Measurements from ENCODE around the gene NEK4. TPM values are rescaled to one million over a fixed set of nuclear protein-coding genes. Genes with fewer than 3 reads are reported as not detected.

Gene NEK4
- total and polyA plus RNA-seq, 10 of the 15 experiments (the other 5 are each of a cell fraction or from before 2014, with no cell fraction given) = 7.0 to 29.1 (median 16.4) TPM

GRCh38 chr3:52707585-52707984 is 63.2 kb downstream of the NEK4 start:
- Histone ChIP-seq H3K27ac (ENCODE audit: control insufficient read depth, insufficient read depth) (peak overlapping the region; percentile 75), H4K20me1 (ENCODE audit: control insufficient read depth, insufficient read depth) (no peaks in the 10 kb centered on the region), H3K9me3 (replicated peaks; ENCODE audit: control insufficient read depth, insufficient read depth, low read length) (no peaks in the 10 kb centered on the region; the same call in 1 of the 3 replicates), H3K9ac (ENCODE audit: control insufficient read depth, insufficient read depth, low read length) (peak overlapping the region; percentile 92), H3K36me3 (ENCODE audit: control insufficient read depth in 2 of 2, insufficient read depth in 2 of 2, low read length in 1 of 2) (peaks cover 3 to 14% of the 10 kb centered on the region in 2 experiments), H3K27me3 (replicated peaks in 1 of 2; ENCODE audit: control insufficient read depth in 2 of 2, insufficient read depth in 2 of 2, low read length in 1 of 2) (no peaks in the 10 kb centered on the region), H3K4me1 (ENCODE audit: control insufficient read depth, insufficient read depth, low read length) (peaks cover 30% of the 10 kb centered on the region), H3K4me3 (peak overlapping the region; percentile 90), H3K4me2 (ENCODE audit: control insufficient read depth, insufficient read depth) (peak overlapping the region; percentile 85), H3K79me2 (ENCODE audit: control insufficient read depth, insufficient read depth, low read length) (peaks cover 53% of the 10 kb centered on the region), H2AFZ (ENCODE audit: control insufficient read depth, low read depth, low read length) (no peak overlapping the region)
- DNase-seq (ENCODE audit: low read depth, low spot score) (peak; percentile 55), FAIRE-seq (peak; percentile 7), ATAC-seq (no peak)
- POLR2A ChIA-PET = interaction anchor here (0.6 to 4.1 kb wide), 7 partner anchors 11 to 412 kb away, joined by 3 to 25 read pairs (median 3); partner anchors contain the start of gene NEK4
- intact Hi-C loops (cut with micrococcal nuclease; ENCODE audit: unreplicated experiment) (loop anchor here (2.0 to 10.0 kb wide), 2 partner anchors 63 to 337 kb away; partner anchors contain the start of genes NEK4 and SFMBT1), in situ Hi-C loops (cut with MboI) (no loop called here)
- WGBS (ENCODE audit: insufficient coverage, insufficient replicate concordance, low lambda C conversion rate, missing lambda C conversion rate) = 2% methylated on average over 4 of the region's 4 CpGs
- CTCF ChIA-PET = interaction anchor here (0.6 to 1.6 kb wide), 3 partner anchors 9 to 38 kb away, joined by 3 to 4 read pairs (median 4); no protein-coding TSS in a partner anchor
- BruUV-seq (replicated peaks) = no TSS peak
- RAD21 ChIA-PET (ENCODE audit: unreplicated experiment) = interaction anchor here (1.1 to 1.2 kb wide), 3 partner anchors 10 to 366 kb away, joined by 3 read pairs; no protein-coding TSS in a partner anchor
- SMC1A ChIA-PET (ENCODE audit: uncharacterized antibody, unreplicated experiment) = interaction anchor here (1.0 to 3.4 kb wide), 3 partner anchors 11 to 186 kb away, joined by 3 to 17 read pairs (median 8); no protein-coding TSS in a partner anchor
- no peak for TF ChIP-seq NFYB (IDR thresholded peaks at IDR 0.05; ENCODE audit: insufficient read depth, low read depth, low read length)
- no peak for TF ChIP-seq ASH2L (IDR thresholded peaks at IDR 0.05; ENCODE audit: borderline replicate concordance, low read depth)
- TF ChIP-seq POLR2AphosphoS2 (IDR thresholded peaks at IDR 0.05; ENCODE audit: low read depth, low read length) = no peak
- peak; percentile 58; the same call in 1 of the 2 replicates for TF ChIP-seq ATF2 (IDR thresholded peaks at IDR 0.05; ENCODE audit: low read length)
- peak; percentile 41; the same call in 1 of the 2 replicates for TF ChIP-seq CREM (IDR thresholded peaks at IDR 0.05; ENCODE audit: low read depth)
- TF ChIP-seq ZNF622 (IDR thresholded peaks at IDR 0.05) = no peak
- TF ChIP-seq MEF2A (IDR thresholded peaks at IDR 0.05; ENCODE audit: insufficient read depth, low read depth, low read length) = peak; percentile 84; the same call in 1 of the 2 replicates
- TF ChIP-seq EP300 (IDR thresholded peaks at IDR 0.05; ENCODE audit: borderline replicate concordance in 1 of 2, control insufficient read depth in 1 of 2, low read depth in 2 of 2, low read length in 2 of 2) = no peak
- TF ChIP-seq MTA3 (IDR thresholded peaks at IDR 0.05; ENCODE audit: borderline replicate concordance, low read length) = peak; percentile 57; the same call in 1 of the 2 replicates
- TF ChIP-seq ZBED1 (IDR thresholded peaks at IDR 0.05; ENCODE audit: borderline replicate concordance) = no peak
- TF ChIP-seq REST (IDR thresholded peaks at IDR 0.05; ENCODE audit: low read depth, low read length) = no peak
- TF ChIP-seq TCF12 (IDR thresholded peaks at IDR 0.05; ENCODE audit: low read depth, low read length) = 0 out of 2 replicates have a peak, but pooled peaks have one; percentile 37
- TF ChIP-seq TCF7 (IDR thresholded peaks at IDR 0.05; ENCODE audit: borderline replicate concordance) = peak; percentile 24; the same call in 1 of the 2 replicates
- no peak for TF ChIP-seq MLLT1 (IDR thresholded peaks at IDR 0.05)
- peak; percentile 80 for TF ChIP-seq SPI1 (IDR thresholded peaks at IDR 0.05; ENCODE audit: borderline replicate concordance, insufficient read depth, low read depth, low read length)
- TF ChIP-seq POLR2AphosphoS5 (IDR thresholded peaks at IDR 0.05; ENCODE audit: low read length) = no peak
- TF ChIP-seq STAT1 (conservative IDR thresholded peaks at IDR 0.05) = no peak
- no peak for TF ChIP-seq MAX (IDR thresholded peaks at IDR 0.05; ENCODE audit: low read depth, low read length)

Data from GM12878 (cell line).